ENCODE results near the gene COX14.
"Not testable (repeated sequence)": the region's sequence is repeated elsewhere in the genome, so short reads cannot be mapped to it uniquely, and the experiment has no call there.

COX14 gene

GRCh38 chr12:50145439-50145838, 33.4 kb downstream of the COX14 start:
- H3K4me1 ChIP-seq (ENCODE audit: low read length), result peaks cover 4% of the 10 kb centered on the region; the same call in 1 of the 2 replicates
- no peaks in the 10 kb centered on the region for H3K79me2 ChIP-seq (ENCODE audit: low read length)
- peaks cover 3% of the 10 kb centered on the region for H3K36me3 ChIP-seq (replicated peaks; ENCODE audit: low read depth, low read length)
- H3K9ac ChIP-seq (ENCODE audit: low read length), result no peak overlapping the region
- H3K27me3 ChIP-seq (ENCODE audit: low read depth, low read length), result no peaks in the 10 kb centered on the region
- H3K27ac ChIP-seq (ENCODE audit: low read length), result no peak overlapping the region
- no peaks in the 10 kb centered on the region for H4K20me1 ChIP-seq (ENCODE audit: insufficient read depth, low read length)
- H3K9me3 ChIP-seq (ENCODE audit: insufficient read depth, low read length), result no peaks in the 10 kb centered on the region
- H3K4me2 ChIP-seq (ENCODE audit: low read length), result no peak overlapping the region
- no peak overlapping the region for H3K4me3 ChIP-seq (ENCODE audit: low read length)
- H2AFZ ChIP-seq (ENCODE audit: low read depth, low read length), result no peak overlapping the region
- TF ChIP-seq EZH2phosphoT487 (IDR thresholded peaks at IDR 0.05; ENCODE audit: low read depth) (no peak), CTCF (IDR thresholded peaks at IDR 0.05; ENCODE audit: low read depth, low read length) (no peak)

- H3K27ac ChIP-seq (ENCODE audit: low read length), result no peak overlapping the region
- peaks cover 4% of the 10 kb centered on the region; the same call in 1 of the 2 replicates for H3K4me1 ChIP-seq (ENCODE audit: low read length)
- no peak overlapping the region for H3K4me2 ChIP-seq (ENCODE audit: low read length)
- no peaks in the 10 kb centered on the region for H3K79me2 ChIP-seq (ENCODE audit: low read length)
- H3K27me3 ChIP-seq (ENCODE audit: low read depth, low read length), result no peaks in the 10 kb centered on the region
- H4K20me1 ChIP-seq (ENCODE audit: insufficient read depth, low read length), result no peaks in the 10 kb centered on the region; the same call in 1 of the 2 replicates
- H3K9ac ChIP-seq (ENCODE audit: low read length), result no peak overlapping the region
- H3K9me3 ChIP-seq (ENCODE audit: insufficient read depth, low read length), result no peaks in the 10 kb centered on the region
- no peak for TF ChIP-seq CTCF (IDR thresholded peaks at IDR 0.05; ENCODE audit: low read depth, low read length)
- TF ChIP-seq EZH2phosphoT487 (IDR thresholded peaks at IDR 0.05; ENCODE audit: low read depth), result no peak
- no peak overlapping the region for H2AFZ ChIP-seq (ENCODE audit: low read depth, low read length)
- H3K4me3 ChIP-seq (ENCODE audit: low read length), result no peak overlapping the region
- peaks cover 3% of the 10 kb centered on the region for H3K36me3 ChIP-seq (replicated peaks; ENCODE audit: low read depth, low read length)
These were observed 35.2 kb downstream of the COX14 start for GRCh38 chr12:50147281-50147680.

- not testable (repeated sequence) for H4K20me1 ChIP-seq (ENCODE audit: insufficient read depth, low read length); H3K36me3 ChIP-seq (replicated peaks; ENCODE audit: low read depth, low read length); H2AFZ ChIP-seq (ENCODE audit: low read depth, low read length); H3K4me2 ChIP-seq (ENCODE audit: low read length); H3K9me3 ChIP-seq (ENCODE audit: insufficient read depth, low read length); H3K9ac ChIP-seq (ENCODE audit: low read length); H3K4me1 ChIP-seq (ENCODE audit: low read length); H3K4me3 ChIP-seq (ENCODE audit: low read length); H3K27me3 ChIP-seq (ENCODE audit: low read depth, low read length); H3K79me2 ChIP-seq (ENCODE audit: low read length); H3K27ac ChIP-seq (ENCODE audit: low read length)
These were observed 36.0 kb downstream of the COX14 start for GRCh38 chr12:50148011-50148410.

GRCh38 chr12:50149311-50149710, 37.3 kb downstream of the COX14 start:
- no peaks in the 10 kb centered on the region for H3K9me3 ChIP-seq (ENCODE audit: insufficient read depth, low read length)
- H3K27ac ChIP-seq (ENCODE audit: low read length), result no peak overlapping the region
- H4K20me1 ChIP-seq (ENCODE audit: insufficient read depth, low read length), result no peaks in the 10 kb centered on the region; the same call in 1 of the 2 replicates
- H2AFZ ChIP-seq (ENCODE audit: low read depth, low read length), result no peak overlapping the region
- H3K4me3 ChIP-seq (ENCODE audit: low read length), result no peak overlapping the region
- peaks cover 3% of the 10 kb centered on the region; the same call in 1 of the 2 replicates for H3K79me2 ChIP-seq (ENCODE audit: low read length)
- TF ChIP-seq EZH2phosphoT487 (IDR thresholded peaks at IDR 0.05; ENCODE audit: low read depth) (no peak), CTCF (IDR thresholded peaks at IDR 0.05; ENCODE audit: low read depth, low read length) (no peak)
- H3K4me1 ChIP-seq (ENCODE audit: low read length), result peaks cover 4% of the 10 kb centered on the region; the same call in 1 of the 2 replicates
- no peaks in the 10 kb centered on the region for H3K27me3 ChIP-seq (ENCODE audit: low read depth, low read length)
- no peaks in the 10 kb centered on the region for H3K36me3 ChIP-seq (replicated peaks; ENCODE audit: low read depth, low read length)
- H3K4me2 ChIP-seq (ENCODE audit: low read length), result no peak overlapping the region
- H3K9ac ChIP-seq (ENCODE audit: low read length), result no peak overlapping the region

All from OCI-LY3 (cell line).